IMR-90 (cell line): ENCODE results near the gene HEPACAM. TPM values are rescaled to one million over a fixed set of nuclear protein-coding genes. Genes with fewer than 3 reads are reported as not detected.

Source experiments
- ATAC-seq: fragments of 200-7000 bp; cut with Tn5 transposase; 2 replicates; pipeline ENCODE4 v1.9.1; 2020; ENCODE audit warnings: low read depth, mild to moderate bottlenecking, moderate library complexity
- BruUV-seq: library from RNA; stranded (reverse); fragments of 400-500 nt; replicated peaks from 2 replicates; lab custom pipeline; 2021; lab: Mats Ljungman, UMichigan
- CTCF ChIA-PET: fragments of 300-600 bp; formaldehyde crosslinking; extraction: SDS; loops from one replicate; lab custom pipeline; 2021; ENCODE audit warnings: antibody characterized with exemption; lab: Yijun Ruan, JAX
- POLR2A ChIA-PET: fragments of 300-600 bp; sonication (Branson Sonifier 250); formaldehyde crosslinking; loops from one replicate; lab custom pipeline; 2022; ENCODE audit warnings: antibody characterized with exemption; ENCODE audit not compliant: unreplicated experiment; lab: Charles Lee
- DNase-seq: peaks from one replicate; pipeline ENCODE4 v3.0.0; 2013
- H2AFZ ChIP-seq: replicated peaks from 2 replicates; pipeline ENCODE3; 2013; ENCODE audit warnings: low read length, mild to moderate bottlenecking; ENCODE audit not compliant: poor library complexity
- H2AK5ac ChIP-seq: 2 replicates; pipeline ENCODE4 v1.6.1; 2013; ENCODE audit warnings: low read depth, low read length, inconsistent platforms
- H2AK9ac ChIP-seq: replicated peaks from 2 replicates; pipeline ENCODE3; 2013; ENCODE audit warnings: mild to moderate bottlenecking, low read depth, low read length, moderate library complexity; ENCODE audit not compliant: poor library complexity
- H2BK120ac ChIP-seq: 2 replicates; pipeline ENCODE4 v1.6.1; 2013; ENCODE audit warnings: low read depth, low read length, inconsistent platforms
- H2BK15ac ChIP-seq: 3 replicates; pipeline ENCODE4 v1.6.1; 2013; ENCODE audit warnings: low read depth, low read length, inconsistent platforms
- H2BK20ac ChIP-seq: 2 replicates; pipeline ENCODE4 v1.6.1; 2013; ENCODE audit warnings: low read depth, mild to moderate bottlenecking, inconsistent platforms, low read length, moderate library complexity
- H2BK5ac ChIP-seq: 2 replicates; pipeline ENCODE4 v1.6.1; 2013; ENCODE audit warnings: mild to moderate bottlenecking, low read depth, low read length, inconsistent platforms; ENCODE audit not compliant: poor library complexity, severe bottlenecking
- H3K14ac ChIP-seq: replicated peaks from 2 replicates; pipeline ENCODE4 v1.6.1; 2013; ENCODE audit warnings: low read depth, low read length, inconsistent platforms
- H3K18ac ChIP-seq: 2 replicates; pipeline ENCODE4 v1.6.1; 2013; ENCODE audit warnings: low read depth, low read length, control low read depth
- H3K23ac ChIP-seq: 2 replicates; pipeline ENCODE4 v1.6.1; 2013; ENCODE audit warnings: low read depth, low read length, inconsistent platforms
- H3K27ac ChIP-seq: 2 replicates; pipeline ENCODE4 v1.5.1; 2013; ENCODE audit warnings: mild to moderate bottlenecking, control low read depth, low read length; ENCODE audit not compliant: insufficient read depth
- H3K27me3 ChIP-seq: 2 replicates; pipeline ENCODE4 v1.6.1; 2013; ENCODE audit warnings: low read length; ENCODE audit not compliant: control insufficient read depth, insufficient read depth
- H3K36me3 ChIP-seq: 2 replicates; pipeline ENCODE4 v1.6.1; 2013; ENCODE audit warnings: low read length, mixed read lengths; ENCODE audit not compliant: control insufficient read depth, insufficient read depth
- H3K4ac ChIP-seq: 2 replicates; pipeline ENCODE4 v1.6.1; 2013; ENCODE audit warnings: low read depth, low read length, inconsistent platforms
- H3K4me1 ChIP-seq: 2 replicates; pipeline ENCODE4 v1.6.1; 2013; ENCODE audit warnings: low read length, mixed read lengths; ENCODE audit not compliant: control insufficient read depth, insufficient read depth
- H3K4me2 ChIP-seq: 2 replicates; pipeline ENCODE4 v1.6.1; 2013; ENCODE audit warnings: low read depth, mild to moderate bottlenecking, control low read depth, low read length, moderate library complexity
- H3K4me3 ChIP-seq: 2 replicates; pipeline ENCODE4 v1.5.1; 2013; ENCODE audit warnings: low read depth, mild to moderate bottlenecking, control low read depth, low read length, moderate library complexity; ENCODE audit not compliant: insufficient read depth
- H3K56ac ChIP-seq: 2 replicates; pipeline ENCODE4 v1.6.1; 2013; ENCODE audit warnings: low read length, inconsistent platforms; ENCODE audit not compliant: insufficient read depth; ENCODE audit errors: extremely low read depth
- H3K79me1 ChIP-seq, 2 experiments: 2 replicates each; pipeline ENCODE4 v1.6.1; 2013; ENCODE audit warnings: low read length in 2 of 2, inconsistent platforms in 1 of 2, low read depth in 1 of 2
- H3K9ac ChIP-seq: 2 replicates; pipeline ENCODE4 v1.6.1; 2013; ENCODE audit warnings: low read depth, low read length, control low read depth
- H3K9me1 ChIP-seq: 2 replicates; pipeline ENCODE4 v1.6.1; 2013; ENCODE audit warnings: low read length, inconsistent platforms; ENCODE audit not compliant: insufficient read depth
- H3K9me3 ChIP-seq: 2 replicates; pipeline ENCODE4 v1.6.1; 2013; ENCODE audit warnings: low read length; ENCODE audit not compliant: control insufficient read depth, insufficient read depth
- H4K20me1 ChIP-seq: 2 replicates; pipeline ENCODE4 v1.6.1; 2013; ENCODE audit warnings: low read length, inconsistent platforms; ENCODE audit not compliant: insufficient read depth
- H4K5ac ChIP-seq: 2 replicates; pipeline ENCODE4 v1.6.1; 2013; ENCODE audit warnings: mild to moderate bottlenecking, low read depth, low read length, control low read depth
- H4K8ac ChIP-seq, 2 experiments: 2 replicates each; pipeline ENCODE4 v1.6.1; 2013; ENCODE audit warnings: low read depth in 2 of 2, low read length in 2 of 2, control low read depth in 1 of 2, inconsistent platforms in 1 of 2
- H4K91ac ChIP-seq: 2 replicates; pipeline ENCODE4 v1.6.1; 2013; ENCODE audit warnings: low read depth, low read length, inconsistent platforms; ENCODE audit not compliant: insufficient read depth
- BHLHE40 ChIP-seq: fragments of 150-350 bp; IDR thresholded peaks from 2 replicates; pipeline ENCODE4 v1.6.1; 2016; ENCODE audit warnings: mild to moderate bottlenecking, low read depth, low read length
- ELK1 ChIP-seq: fragments of 150-350 bp; IDR thresholded peaks from 2 replicates; pipeline ENCODE4 v1.6.1; 2016; ENCODE audit warnings: low read depth, mild to moderate bottlenecking, low read length, moderate library complexity, borderline replicate concordance
- MAZ ChIP-seq: IDR thresholded peaks from 2 replicates; pipeline ENCODE4 v1.6.1; 2012; ENCODE audit warnings: low read depth, mild to moderate bottlenecking, low read length, improper control_type of control experiment, moderate library complexity, borderline replicate concordance
- MXI1 ChIP-seq: IDR thresholded peaks from 2 replicates; pipeline ENCODE4 v1.6.1; 2012; ENCODE audit warnings: low read depth, mild to moderate bottlenecking, low read length, moderate library complexity, borderline replicate concordance
- RFX5 ChIP-seq: IDR thresholded peaks from 2 replicates; pipeline ENCODE4 v1.8.0; 2012; ENCODE audit warnings: low read depth, mild to moderate bottlenecking, low read length, moderate library complexity
- WGBS, 2 experiments: methylation state at CpG; one replicate each; pipeline versions ENCODE4 v1.1.5 to v1.1.7; 2013; ENCODE audit warnings: missing lambda C conversion rate in 2 of 2; ENCODE audit not compliant: insufficient read length in 1 of 2; ENCODE audit errors: extremely low coverage in 2 of 2; 5-methylcytosine and 5-hydroxymethylcytosine counted together
- dilution Hi-C: fragments of 300-500 bp; cut with HindIII; formaldehyde crosslinking; loops from one replicate; pipeline ENCODE4 v1.14.3; 2018; ENCODE audit warnings: low sequenced_read_pairs; ENCODE audit not compliant: unreplicated experiment
- in situ Hi-C: fragments of 300-500 bp; cut with MboI; formaldehyde crosslinking; loops from 3 replicates; pipeline ENCODE4 v1.14.3; 2019; ENCODE audit warnings: low sequenced_read_pairs, inconsistent platforms, mixed read lengths
- intact Hi-C: fragments of 100-400 bp; cut with micrococcal nuclease; formaldehyde crosslinking; loops from 2 replicates; pipeline ENCODE4 v1.10.0; 2022
- polyA plus RNA-seq, 3 experiments: library from polyadenylated mRNA; depleted of rRNA; stranded (reverse); fragments of >200 nt; gene quantifications; 2 replicates each; pipeline ENCODE4 v1.2.3, GENCODE V29; 2012; ENCODE audit warnings: low replicate concordance in 1 of 3
- total RNA-seq: library from RNA; depleted of rRNA; stranded (reverse); fragments of >200 nt; gene quantifications from 2 replicates; pipeline ENCODE4 v1.2.3, GENCODE V29; 2012

Gene HEPACAM
- total and polyA plus RNA-seq, 2 of the 4 experiments (the other 2 are of a cell fraction) = 0.09 to 0.18 TPM

DNA sequence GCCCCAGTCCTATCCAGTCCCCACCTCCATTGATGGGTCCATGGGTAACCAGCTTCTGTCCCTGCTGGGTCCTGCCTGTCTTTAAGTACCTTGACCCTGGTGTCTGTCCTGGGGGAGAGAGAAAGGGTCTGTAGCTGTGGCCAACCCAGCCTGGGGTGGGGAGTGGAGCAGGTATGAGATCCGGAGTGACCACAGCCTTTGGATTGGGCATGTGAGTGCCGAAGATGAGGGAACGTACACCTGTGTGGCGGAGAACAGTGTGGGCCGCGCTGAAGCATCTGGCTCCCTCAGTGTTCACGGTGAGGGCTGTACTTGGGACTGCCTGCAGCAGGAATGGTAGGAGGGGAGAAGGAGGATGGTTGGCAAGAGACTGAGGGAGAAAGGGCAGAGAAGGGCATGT is 65.4 kb downstream of the HEPACAM start:
- H3K4me1 ChIP-seq = peaks cover 2% of the 10 kb centered on the region
- ATAC-seq (no peak), DNase-seq (no peak)
- dilution Hi-C loops = no loop called here
- no peak overlapping the region for H2BK5ac ChIP-seq
- no peak overlapping the region for H3K4me3 ChIP-seq
- H3K27ac ChIP-seq = no peak overlapping the region
- no peak overlapping the region for H3K14ac ChIP-seq
- H4K8ac ChIP-seq = no peak overlapping the region
- H2AK9ac ChIP-seq = no peak overlapping the region
- H3K79me1 ChIP-seq = no peaks in the 10 kb centered on the region
- H4K5ac ChIP-seq = no peak overlapping the region
- POLR2A ChIA-PET = no interaction called here
- H3K27me3 ChIP-seq = peaks cover 77% of the 10 kb centered on the region
- H4K91ac ChIP-seq = no peak overlapping the region
- intact Hi-C loops = loop anchor here (10.0 kb wide), 1 partner anchor 534 kb away; no protein-coding TSS in a partner anchor
- 61% methylated on average over 5 of the region's 7 CpGs; no CpG with 5 or more reads in 1 of the 2 experiments for WGBS, 2 experiments
- H3K4ac ChIP-seq = no peak overlapping the region
- H3K56ac ChIP-seq = no peak overlapping the region
- no peaks in the 10 kb centered on the region; the same call in 1 of the 2 replicates for H3K9me1 ChIP-seq
- CTCF ChIA-PET = interaction anchor here (0.9 kb wide), 1 partner anchor 34 kb away, joined by 4 read pairs; no protein-coding TSS in a partner anchor
- no peak for TF ChIP-seq MAZ
- no peak for TF ChIP-seq MXI1
- TF ChIP-seq RFX5 = no peak
- TF ChIP-seq ELK1 = no peak
- no peak for TF ChIP-seq BHLHE40
- no peaks in the 10 kb centered on the region for H3K36me3 ChIP-seq
- BruUV-seq = no TSS peak
- H3K23ac ChIP-seq = no peak overlapping the region; the same call in 1 of the 2 replicates
- H4K20me1 ChIP-seq = 0 out of 2 replicates have a peak, but pooled peaks cover 4% of the 10 kb centered on the region
- H3K9ac ChIP-seq = no peak overlapping the region
- H2AK5ac ChIP-seq = no peak overlapping the region
- H3K9me3 ChIP-seq = no peaks in the 10 kb centered on the region; the same call in 1 of the 2 replicates
- H3K18ac ChIP-seq = no peak overlapping the region
- H2BK20ac ChIP-seq = no peak overlapping the region
- no peak overlapping the region for H2BK120ac ChIP-seq
- in situ Hi-C loops = no loop called here
- no peak overlapping the region for H3K4me2 ChIP-seq
- no peak overlapping the region for H2AFZ ChIP-seq
- no peak overlapping the region for H2BK15ac ChIP-seq
